Bronchial epithelial cell (primary cell): Measurements from ENCODE around the gene EGFR. TPM values are rescaled to one million over a fixed set of nuclear protein-coding genes. Genes with fewer than 3 reads are reported as not detected.
A peak's percentile ranks its signal among the peaks of the same experiment; 100 is the strongest.

Source experiments
- DNase-seq: peaks from one replicate; pipeline ENCODE4 v3.0.0-alpha.2; 2010; ENCODE audit warnings: low read depth
- FAIRE-seq: peaks from 2 replicates; lab custom pipeline; 2011; peaks lifted over from hg19 to GRCh38; lab: Jason Lieb, UNC
- H3K27me3 ChIP-seq: 2 replicates; pipeline ENCODE4 v1.5.1; 2011; ENCODE audit warnings: low read length; ENCODE audit not compliant: control insufficient read depth, insufficient read depth
- H3K36me3 ChIP-seq: 2 replicates; pipeline ENCODE4 v1.5.1; 2011; ENCODE audit warnings: low read length; ENCODE audit not compliant: control insufficient read depth, insufficient read depth
- H3K4me3 ChIP-seq: 2 replicates; pipeline ENCODE4 v1.5.1; 2011; ENCODE audit warnings: mild to moderate bottlenecking, low read depth, low read length, control low read depth
- total RNA-seq: library from RNA; depleted of rRNA; stranded (reverse); fragments of >200 nt; gene quantifications from 2 replicates; pipeline ENCODE4 v1.2.1, GENCODE V29; 2014
- TF ChIP-seq, protein P1 (sequence below): IDR thresholded peaks from 2 replicates; pipeline ENCODE4 v1.5.1; 2011; ENCODE audit warnings: mild to moderate bottlenecking, moderate library complexity, low read length, control low read depth, inconsistent platforms; ENCODE audit not compliant: insufficient read depth, severe bottlenecking

The EGFR gene
- total RNA-seq, 1 donor from 2014 or later, result 137 TPM

DNA sequence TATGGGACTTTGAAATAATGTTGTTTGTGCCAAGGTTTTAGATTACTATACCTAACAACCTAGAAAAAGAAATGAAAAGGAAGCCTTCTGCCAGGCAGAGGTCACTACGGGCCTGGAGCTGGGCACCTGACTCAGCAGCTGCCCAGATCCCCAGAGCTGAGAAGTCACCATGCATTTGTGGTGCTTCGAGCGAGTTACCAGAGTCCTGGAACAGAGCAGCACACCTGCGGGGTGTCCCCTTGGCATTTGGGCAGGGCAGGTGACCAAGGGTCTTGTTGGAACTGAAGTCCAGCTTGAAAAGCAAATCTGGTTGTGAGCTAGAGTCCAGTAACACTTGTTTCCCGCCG lies 25.5 kb downstream of the EGFR start:
- no peak for DNase-seq
- H3K27me3 ChIP-seq, result no peaks in the 10 kb centered on the region
- TF ChIP-seq, protein P1, sequence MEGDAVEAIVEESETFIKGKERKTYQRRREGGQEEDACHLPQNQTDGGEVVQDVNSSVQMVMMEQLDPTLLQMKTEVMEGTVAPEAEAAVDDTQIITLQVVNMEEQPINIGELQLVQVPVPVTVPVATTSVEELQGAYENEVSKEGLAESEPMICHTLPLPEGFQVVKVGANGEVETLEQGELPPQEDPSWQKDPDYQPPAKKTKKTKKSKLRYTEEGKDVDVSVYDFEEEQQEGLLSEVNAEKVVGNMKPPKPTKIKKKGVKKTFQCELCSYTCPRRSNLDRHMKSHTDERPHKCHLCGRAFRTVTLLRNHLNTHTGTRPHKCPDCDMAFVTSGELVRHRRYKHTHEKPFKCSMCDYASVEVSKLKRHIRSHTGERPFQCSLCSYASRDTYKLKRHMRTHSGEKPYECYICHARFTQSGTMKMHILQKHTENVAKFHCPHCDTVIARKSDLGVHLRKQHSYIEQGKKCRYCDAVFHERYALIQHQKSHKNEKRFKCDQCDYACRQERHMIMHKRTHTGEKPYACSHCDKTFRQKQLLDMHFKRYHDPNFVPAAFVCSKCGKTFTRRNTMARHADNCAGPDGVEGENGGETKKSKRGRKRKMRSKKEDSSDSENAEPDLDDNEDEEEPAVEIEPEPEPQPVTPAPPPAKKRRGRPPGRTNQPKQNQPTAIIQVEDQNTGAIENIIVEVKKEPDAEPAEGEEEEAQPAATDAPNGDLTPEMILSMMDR, result no peak
- H3K36me3 ChIP-seq, result peaks cover 6% of the 10 kb centered on the region
- H3K4me3 ChIP-seq, result no peak overlapping the region
- FAIRE-seq, result no peak

DNA sequence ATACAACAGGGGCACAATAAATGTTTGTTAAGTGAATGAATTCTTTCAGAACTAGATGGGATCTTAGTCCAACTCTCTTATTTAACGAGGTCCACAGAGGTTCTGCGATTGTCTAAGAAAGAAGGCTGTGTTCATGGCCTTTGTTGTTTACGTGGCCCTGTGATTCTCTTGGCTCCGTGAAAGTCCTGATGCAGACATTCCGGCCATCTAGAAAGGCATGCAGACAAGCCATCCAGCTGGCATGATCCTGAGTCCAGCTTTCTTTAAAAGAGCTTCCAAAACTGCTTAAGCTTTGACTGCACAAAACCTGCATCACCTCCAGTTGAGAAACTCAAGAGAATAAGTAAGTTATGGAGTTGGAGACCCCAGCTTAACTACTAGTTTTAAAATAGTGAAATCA lies 26.0 kb downstream of the EGFR start:
- Histone ChIP-seq H3K27me3 (no peaks in the 10 kb centered on the region), H3K36me3 (peaks cover 5% of the 10 kb centered on the region), H3K4me3 (no peak overlapping the region)
- FAIRE-seq, result no peak
- DNase-seq, result no peak
- TF ChIP-seq, protein P1, result no peak

DNA sequence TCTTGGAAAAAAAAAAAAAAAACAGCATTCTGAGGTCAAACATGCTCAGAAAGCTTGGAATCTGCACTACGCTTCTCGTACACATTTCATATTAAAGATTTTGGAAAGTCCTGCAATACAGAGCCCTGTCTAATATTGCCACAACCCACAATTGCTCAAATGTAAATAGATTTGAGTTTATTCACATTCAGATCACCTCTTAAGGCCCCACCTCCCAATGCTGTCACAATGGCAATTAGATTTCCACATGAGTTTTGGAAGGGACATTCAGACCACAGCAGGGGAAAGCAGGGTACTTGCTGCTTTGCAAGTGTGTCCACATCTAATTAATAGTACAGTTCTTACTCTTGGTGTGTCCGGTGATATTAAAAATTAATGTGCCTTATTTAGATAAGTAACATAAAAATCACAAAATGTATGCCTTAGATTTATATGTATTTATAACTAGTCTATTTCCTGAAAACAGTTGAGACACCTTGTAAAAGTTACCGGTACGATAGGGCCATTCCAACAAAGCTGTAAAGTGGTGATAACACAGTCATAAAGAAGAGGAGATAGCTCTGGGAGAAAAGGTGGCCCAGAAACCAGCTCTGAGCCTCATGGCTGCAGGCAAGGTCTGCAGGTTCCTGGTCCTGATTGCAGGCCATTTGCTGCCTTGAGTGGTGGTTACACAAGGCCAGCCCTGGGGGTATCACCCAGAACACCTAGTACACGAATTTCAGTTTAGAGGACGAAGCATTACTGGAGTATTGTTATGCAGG lies 27.9 kb downstream of the EGFR start:
- Histone ChIP-seq H3K27me3 (no peaks in the 10 kb centered on the region), H3K36me3 (peaks cover 9% of the 10 kb centered on the region), H3K4me3 (no peak overlapping the region)
- TF ChIP-seq, protein P1, result no peak
- FAIRE-seq (no peak), DNase-seq (no peak)

DNA sequence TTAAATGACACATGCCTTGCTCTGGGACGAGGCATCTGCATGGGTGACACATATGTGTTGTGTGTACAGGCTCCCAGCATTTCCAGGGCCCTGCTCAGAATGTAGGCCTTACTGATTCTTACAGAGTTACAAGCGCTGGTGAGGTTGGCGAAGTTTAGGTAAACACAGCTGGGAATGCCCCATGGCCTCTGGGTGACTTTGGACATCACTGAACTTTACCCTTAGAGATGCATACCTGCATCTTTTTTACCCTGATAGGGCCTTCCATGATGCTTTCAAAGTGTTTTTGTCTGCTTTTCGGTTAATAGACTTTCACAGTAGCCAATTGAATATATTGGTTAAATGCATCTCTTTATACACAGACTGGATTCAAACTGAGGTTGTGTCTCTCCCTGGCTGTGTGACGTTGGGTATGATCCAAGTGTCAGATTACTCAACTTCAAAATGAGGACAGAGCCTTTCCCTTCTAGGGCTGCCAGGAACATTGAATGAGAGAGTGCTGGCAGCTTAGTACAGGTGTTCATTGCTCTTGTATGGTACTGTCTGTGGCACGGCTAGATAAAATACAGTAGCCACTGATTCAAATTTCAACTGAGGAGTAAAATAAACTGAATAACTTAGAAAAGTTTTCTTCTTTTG lies 29.5 kb downstream of the EGFR start:
- peaks cover 9% of the 10 kb centered on the region for H3K36me3 ChIP-seq
- no peaks in the 10 kb centered on the region for H3K27me3 ChIP-seq
- DNase-seq (peak; percentile 47), FAIRE-seq (no peak)
- H3K4me3 ChIP-seq, result no peak overlapping the region
- TF ChIP-seq, protein P1, result no peak

DNA sequence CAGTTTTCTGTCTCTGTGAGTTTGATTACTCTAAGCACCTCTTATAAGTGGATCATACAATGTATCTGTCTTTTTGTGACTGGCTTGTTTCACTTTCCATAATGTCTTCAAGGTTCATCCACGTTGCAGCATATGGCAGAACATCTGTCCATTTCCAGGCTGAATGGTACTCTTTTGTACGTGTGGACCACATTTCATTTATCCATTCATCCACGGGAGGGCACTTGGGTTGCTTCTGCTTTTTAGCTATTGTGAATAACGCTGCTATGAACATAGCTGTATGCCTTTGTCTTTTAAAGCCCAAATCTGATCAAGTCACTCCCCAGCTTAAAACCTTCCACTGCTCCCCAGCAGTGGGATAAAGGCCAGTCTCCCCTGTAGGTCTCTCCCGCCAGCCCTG lies 31.5 kb downstream of the EGFR start:
- H3K27me3 ChIP-seq, result no peaks in the 10 kb centered on the region
- TF ChIP-seq, protein P1, result no peak
- no peak overlapping the region for H3K4me3 ChIP-seq
- peak; percentile 60 for FAIRE-seq
- DNase-seq, result no peak
- peaks cover 9% of the 10 kb centered on the region for H3K36me3 ChIP-seq
